ENCODE results near the gene STIMATE. TPM values are rescaled to one million over a fixed set of nuclear protein-coding genes. Genes with fewer than 3 reads are reported as not detected.

The STIMATE gene
- total and polyA plus RNA-seq, 9 of the 15 experiments (the other 6 are each of a cell fraction or from before 2014, with no cell fraction given): 0.14 to 7.7 (median 4.9) TPM

DNA sequence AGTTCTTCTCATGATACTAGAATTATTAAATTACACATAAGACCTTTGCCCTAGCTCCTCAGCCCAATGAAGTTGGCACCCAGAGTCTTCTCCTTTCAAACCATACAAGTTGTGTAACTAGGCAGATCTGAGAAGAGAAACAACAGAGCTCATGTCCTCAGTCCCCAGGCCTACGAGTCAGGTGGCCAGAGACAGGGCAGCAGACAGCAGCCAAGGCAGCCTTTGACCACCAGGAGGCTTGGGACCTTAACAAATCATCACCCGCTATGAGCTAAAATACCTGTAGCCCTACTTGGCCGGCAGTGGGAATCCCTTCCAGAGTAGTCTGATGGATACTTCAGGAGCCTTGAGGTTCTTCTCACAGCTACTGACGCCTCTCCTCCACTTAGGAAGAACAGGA, 18.3 kb downstream of the STIMATE start:
- Histone ChIP-seq H3K4me2 (ENCODE audit: insufficient read depth, low read length) (no peak overlapping the region), H3K9me1 (ENCODE audit: control insufficient read depth, insufficient read depth, low read length) (no peaks in the 10 kb centered on the region), H3K9ac (ENCODE audit: insufficient read depth in 1 of 2, low read depth in 2 of 2, low read length in 2 of 2) (no peak overlapping the region), H3K79me2 (ENCODE audit: control insufficient read depth, insufficient read depth, low read length) (no peaks in the 10 kb centered on the region), H3K4me3 (no peak overlapping the region), H3K27me3 (ENCODE audit: control insufficient read depth in 2 of 2, insufficient read depth in 2 of 2, low read length in 2 of 2) (no peaks in the 10 kb centered on the region), H3K27ac (ENCODE audit: extremely low read depth, low read depth, low read length) (no peak overlapping the region), H3K9me3 (replicated peaks; ENCODE audit: control insufficient read depth, insufficient read depth, low read depth, low read length) (no peaks in the 10 kb centered on the region), H3K4me1 (replicated peaks in 1 of 2; ENCODE audit: control insufficient read depth in 2 of 2, insufficient read depth in 2 of 2, low read length in 2 of 2) (peaks cover 4 to 21% of the 10 kb centered on the region in 2 experiments; a peak in 4 of 5 replicates), H4K20me1 (replicated peaks; ENCODE audit: control insufficient read depth, insufficient read depth, low read length) (no peaks in the 10 kb centered on the region), H2AFZ (ENCODE audit: low read depth, low read length) (no peak overlapping the region), H3K36me3 (ENCODE audit: control insufficient read depth, insufficient read depth, low read length) (no peaks in the 10 kb centered on the region)
- TF ChIP-seq KLF1 (tag; IDR thresholded peaks at IDR 0.05): no peak
- TF ChIP-seq ZBTB33 (CRISPR knock-in tag; IDR thresholded peaks at IDR 0.05): 0 out of 2 replicates have a peak, but pooled peaks have one; percentile 12
- peak; percentile 33 to 42 (median 39); a peak in 5 of 6 replicates for TF ChIP-seq CTCF (IDR thresholded peaks at IDR 0.05 in 2 of 3, conservative IDR thresholded peaks at IDR 0.05 in 1 of 3; ENCODE audit: insufficient read depth in 2 of 3, low read depth in 1 of 3, low read length in 3 of 3)
- no peak for TF ChIP-seq BRD4 (IDR thresholded peaks at IDR 0.05)
- DNase-seq (ENCODE audit: extremely low read depth in 1 of 4, low spot score in 3 of 4) (peak in 2 of 4 experiments; percentile 13 to 17), FAIRE-seq (peak; percentile 68), ATAC-seq (peak; percentile 75)
- BruUV-seq (replicated peaks): no TSS peak
- ChIA-PET POLR2A (interaction anchor here (2.1 kb wide), 1 partner anchor 15 kb away, joined by 11 read pairs; no protein-coding TSS in a partner anchor), CTCF (ENCODE audit: low intra/inter-chr PET ratio) (no interaction called here)
- intact Hi-C loops (cut with micrococcal nuclease) (no loop called here), in situ Hi-C loops (cut with MboI) (no loop called here)
- 66% methylated on average over 4 of the region's 4 CpGs for WGBS (ENCODE audit: insufficient coverage, low coverage, missing lambda C conversion rate)

Measured in K562 (cell line).